ENCODE measurements around the gene TMEM184B.

TMEM184B gene

GRCh38 chr22:38273135-38273826 is 471 bp upstream of the TMEM184B start:
- Mint-ChIP-seq H3K27me3 (peaks cover 30% of the 10 kb centered on the region), H3K27ac (peak overlapping the region; percentile 85), H3K9me3 (no peaks in the 10 kb centered on the region), H3K4me3 (peak overlapping the region; percentile 81), H3K36me3 (peaks cover 18% of the 10 kb centered on the region), H3K4me1 (peaks cover 49% of the 10 kb centered on the region)
- no peak for DNase-seq
- CTCF ChIA-PET, result no interaction called here

- Mint-ChIP-seq H3K27ac (peak overlapping the region; percentile 82), H3K36me3 (peaks cover 19% of the 10 kb centered on the region), H3K27me3 (peaks cover 25% of the 10 kb centered on the region), H3K4me3 (peak overlapping the region; percentile 81), H3K4me1 (peaks cover 60% of the 10 kb centered on the region), H3K9me3 (no peaks in the 10 kb centered on the region)
- peak; percentile 26 for DNase-seq
- CTCF ChIA-PET, result interaction anchor here (2.2 kb wide), 1 partner anchor 11 kb away, joined by 8 read pairs; no protein-coding TSS in a partner anchor
These were observed 860 bp downstream of the TMEM184B start for GRCh38 chr22:38271927-38272372.

GRCh38 chr22:38271101-38271500 is 1.7 kb downstream of the TMEM184B start:
- peaks cover 17% of the 10 kb centered on the region for H3K27me3 Mint-ChIP-seq
- H3K9me3 Mint-ChIP-seq, result no peaks in the 10 kb centered on the region
- peak overlapping the region; percentile 81 for H3K4me3 Mint-ChIP-seq
- H3K4me1 Mint-ChIP-seq, result peaks cover 67% of the 10 kb centered on the region
- CTCF ChIA-PET, result interaction anchor here (2.2 kb wide), 1 partner anchor 10 kb away, joined by 8 read pairs; no protein-coding TSS in a partner anchor
- H3K27ac Mint-ChIP-seq, result no peak overlapping the region
- H3K36me3 Mint-ChIP-seq, result peaks cover 20% of the 10 kb centered on the region
- no peak for DNase-seq

- peak overlapping the region; percentile 75 for H3K27ac Mint-ChIP-seq
- H3K4me1 Mint-ChIP-seq, result peaks cover 73% of the 10 kb centered on the region
- peaks cover 13% of the 10 kb centered on the region for H3K27me3 Mint-ChIP-seq
- no peak for DNase-seq
- CTCF ChIA-PET, result interaction anchor here (2.2 kb wide), 1 partner anchor 9 kb away, joined by 8 read pairs; no protein-coding TSS in a partner anchor
- H3K4me3 Mint-ChIP-seq, result peak overlapping the region; percentile 81
- H3K9me3 Mint-ChIP-seq, result no peaks in the 10 kb centered on the region
- peaks cover 20% of the 10 kb centered on the region for H3K36me3 Mint-ChIP-seq
These were observed 2.5 kb downstream of the TMEM184B start for GRCh38 chr22:38270091-38270992.

- Mint-ChIP-seq H3K27me3 (peaks cover 6% of the 10 kb centered on the region), H3K9me3 (no peaks in the 10 kb centered on the region), H3K27ac (no peak overlapping the region), H3K4me1 (peaks cover 74% of the 10 kb centered on the region), H3K36me3 (peaks cover 26% of the 10 kb centered on the region), H3K4me3 (no peak overlapping the region)
- no peak for DNase-seq
- CTCF ChIA-PET, result no interaction called here
These were observed 3.3 kb downstream of the TMEM184B start for GRCh38 chr22:38269466-38269865.

- Mint-ChIP-seq H3K4me1 (peaks cover 66% of the 10 kb centered on the region), H3K4me3 (peak overlapping the region; percentile 62), H3K9me3 (no peaks in the 10 kb centered on the region), H3K36me3 (peaks cover 37% of the 10 kb centered on the region), H3K27ac (peak overlapping the region; percentile 78), H3K27me3 (no peaks in the 10 kb centered on the region)
- CTCF ChIA-PET, result interaction anchor here (0.5 to 1.2 kb wide), 2 partner anchors 215 to 246 kb away, joined by 3 to 4 read pairs; no protein-coding TSS in a partner anchor
- peak; percentile 81 for DNase-seq
These were observed 5.7 kb downstream of the TMEM184B start for GRCh38 chr22:38267086-38267485.

- no peaks in the 10 kb centered on the region for H3K9me3 Mint-ChIP-seq
- H3K27me3 Mint-ChIP-seq, result no peaks in the 10 kb centered on the region
- peaks cover 56% of the 10 kb centered on the region for H3K4me1 Mint-ChIP-seq
- peaks cover 34% of the 10 kb centered on the region for H3K36me3 Mint-ChIP-seq
- DNase-seq, result no peak
- H3K27ac Mint-ChIP-seq, result peak overlapping the region; percentile 78
- CTCF ChIA-PET, result interaction anchor here (1.2 to 1.4 kb wide), 2 partner anchors 11 to 214 kb away, joined by 3 read pairs; no protein-coding TSS in a partner anchor
- H3K4me3 Mint-ChIP-seq, result peak overlapping the region; percentile 23
These were observed 6.7 kb downstream of the TMEM184B start for GRCh38 chr22:38266120-38266519.

GRCh38 chr22:38264322-38264843 is 8.4 kb downstream of the TMEM184B start:
- CTCF ChIA-PET, result no interaction called here
- Mint-ChIP-seq H3K36me3 (peaks cover 23% of the 10 kb centered on the region), H3K27me3 (no peaks in the 10 kb centered on the region), H3K4me3 (no peak overlapping the region), H3K27ac (no peak overlapping the region), H3K4me1 (peaks cover 41% of the 10 kb centered on the region), H3K9me3 (no peaks in the 10 kb centered on the region)
- no peak for DNase-seq

- Mint-ChIP-seq H3K27me3 (no peaks in the 10 kb centered on the region), H3K4me1 (peaks cover 23% of the 10 kb centered on the region), H3K36me3 (peaks cover 18% of the 10 kb centered on the region), H3K4me3 (no peak overlapping the region), H3K9me3 (no peaks in the 10 kb centered on the region), H3K27ac (no peak overlapping the region)
- CTCF ChIA-PET, result interaction anchor here (1.0 to 2.4 kb wide), 4 partner anchors 9 to 210 kb away, joined by 3 to 8 read pairs (median 4); no protein-coding TSS in a partner anchor
- DNase-seq, result peak; percentile 64
These were observed 10.6 kb downstream of the TMEM184B start for GRCh38 chr22:38262051-38262795.

- no peak for DNase-seq
- Mint-ChIP-seq H3K4me1 (peaks cover 12% of the 10 kb centered on the region), H3K27ac (no peak overlapping the region), H3K36me3 (peaks cover 17% of the 10 kb centered on the region), H3K27me3 (no peaks in the 10 kb centered on the region), H3K9me3 (no peaks in the 10 kb centered on the region), H3K4me3 (no peak overlapping the region)
- CTCF ChIA-PET, result interaction anchor here (1.2 to 2.4 kb wide), 2 partner anchors 11 to 312 kb away, joined by 4 to 8 read pairs; no protein-coding TSS in a partner anchor
These were observed 11.8 kb downstream of the TMEM184B start for GRCh38 chr22:38260761-38261681.

GRCh38 chr22:38259370-38259769 is 13.4 kb downstream of the TMEM184B start:
- Mint-ChIP-seq H3K36me3 (peaks cover 11% of the 10 kb centered on the region), H3K27me3 (no peaks in the 10 kb centered on the region), H3K4me1 (peaks cover 2% of the 10 kb centered on the region), H3K27ac (no peak overlapping the region), H3K4me3 (no peak overlapping the region), H3K9me3 (no peaks in the 10 kb centered on the region)
- CTCF ChIA-PET, result no interaction called here
- no peak for DNase-seq

GRCh38 chr22:38258895-38259294 is 13.9 kb downstream of the TMEM184B start:
- Mint-ChIP-seq H3K9me3 (no peaks in the 10 kb centered on the region), H3K36me3 (peaks cover 9% of the 10 kb centered on the region), H3K27me3 (no peaks in the 10 kb centered on the region), H3K4me1 (peaks cover 2% of the 10 kb centered on the region), H3K4me3 (no peak overlapping the region), H3K27ac (no peak overlapping the region)
- DNase-seq, result no peak
- CTCF ChIA-PET, result no interaction called here
